Activated CD4-positive, alpha-beta T cell treated with anti-CD3 and anti-CD28 coated beads for 36 hours (primary cell): Measurements from ENCODE around the gene OBSCN. TPM values are rescaled to one million over a fixed set of nuclear protein-coding genes. Genes with fewer than 3 reads are reported as not detected.

Source experiments
- ATAC-seq: fragments of 200-7000 bp; cut with Tn5 transposase; one replicate; pipeline ENCODE4 v1.10.0; 2021; ENCODE audit warnings: mild to moderate bottlenecking, moderate library complexity
- CTCF ChIA-PET: fragments of 350-600 bp; sonication (Branson Sonifier 250); formaldehyde crosslinking; loops from one replicate; lab custom pipeline; 2021; ENCODE audit warnings: antibody characterized with exemption; lab: Charles Lee
- POLR2A ChIA-PET: fragments of 350-600 bp; sonication (Branson Sonifier 250); formaldehyde crosslinking; loops from one replicate; lab custom pipeline; 2021; ENCODE audit warnings: antibody characterized with exemption, inconsistent platforms; lab: Charles Lee
- DNase-seq: peaks from one replicate; pipeline ENCODE4 v3.0.0-alpha.2; 2020
- H3K27ac Mint-ChIP-seq: one replicate; pipeline ENCODE4 v1.8.0; 2021; ENCODE audit warnings: mixed read lengths
- H3K27me3 Mint-ChIP-seq: one replicate; pipeline ENCODE4 v1.8.0; 2021; ENCODE audit warnings: mixed read lengths
- H3K36me3 Mint-ChIP-seq: one replicate; pipeline ENCODE4 v1.8.0; 2021; ENCODE audit warnings: low read depth, mixed read lengths
- H3K4me1 Mint-ChIP-seq: one replicate; pipeline ENCODE4 v1.8.0; 2021; ENCODE audit warnings: mixed read lengths
- H3K4me3 Mint-ChIP-seq: one replicate; pipeline ENCODE4 v1.8.0; 2021; ENCODE audit warnings: mild to moderate bottlenecking, moderate library complexity, mixed read lengths
- H3K9me3 Mint-ChIP-seq: one replicate; pipeline ENCODE4 v1.8.0; 2021; ENCODE audit warnings: low read depth, mixed read lengths
- intact Hi-C, 2 experiments: fragments of 100-400 bp; cut with DNase I in 1 of 2; cut with micrococcal nuclease in 1 of 2; formaldehyde crosslinking; loops; one replicate each; pipeline versions ENCODE4 v1.14.2 to v1.15.1; 2022 to 2024; cut with DNase I, micrococcal nuclease
- total RNA-seq, 2 experiments: library from RNA; stranded (reverse); gene quantifications; one replicate each; pipeline ENCODE4 v1.2.3, GENCODE V29; 2021

OBSCN gene
- total RNA-seq, 2 experiments from 2014 or later: 20.0 to 20.5 TPM

DNA sequence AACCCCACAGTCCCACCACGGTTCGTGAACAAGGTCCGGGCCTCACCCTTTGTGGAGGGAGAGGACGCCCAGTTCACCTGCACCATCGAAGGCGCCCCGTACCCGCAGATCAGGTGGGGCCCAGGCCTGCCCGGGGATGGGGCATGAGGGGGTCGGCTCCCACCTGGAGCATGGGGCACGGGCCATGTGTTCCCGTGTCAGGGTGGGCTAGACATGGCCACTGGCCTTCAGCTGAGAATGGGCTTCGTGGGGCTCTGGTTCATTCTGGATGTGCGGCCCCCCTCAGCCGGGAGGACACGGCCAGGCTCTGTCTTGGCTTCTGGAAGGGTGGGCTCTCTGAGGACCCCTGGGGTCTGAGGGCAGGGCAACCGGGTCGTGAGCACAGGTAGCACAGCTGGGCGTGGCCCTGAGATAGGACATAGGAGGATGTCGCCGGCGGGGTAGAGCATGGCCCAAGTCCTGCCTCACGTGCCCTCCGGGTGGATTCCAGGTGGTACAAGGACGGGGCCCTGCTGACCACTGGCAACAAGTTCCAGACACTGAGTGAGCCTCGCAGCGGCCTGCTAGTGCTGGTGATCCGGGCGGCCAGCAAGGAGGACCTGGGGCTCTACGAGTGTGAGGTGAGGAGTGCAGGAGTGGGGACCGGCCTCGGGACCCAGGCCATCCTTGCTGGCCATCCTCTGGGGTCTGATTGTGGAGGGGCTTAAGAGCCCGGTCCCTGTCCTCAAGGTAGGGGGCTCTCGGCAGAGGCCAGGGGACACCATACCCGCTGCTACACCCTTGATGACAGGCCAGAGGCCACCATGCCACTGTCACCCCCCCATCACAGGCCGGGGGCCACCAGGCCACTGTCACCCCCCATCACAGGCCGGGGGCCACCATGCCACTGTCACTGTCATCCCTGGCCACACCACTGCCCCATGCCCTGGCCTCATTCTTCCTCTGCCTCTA is 143.3 kb downstream of the OBSCN start:
- ChIA-PET POLR2A (no interaction called here), CTCF (no interaction called here)

DNA sequence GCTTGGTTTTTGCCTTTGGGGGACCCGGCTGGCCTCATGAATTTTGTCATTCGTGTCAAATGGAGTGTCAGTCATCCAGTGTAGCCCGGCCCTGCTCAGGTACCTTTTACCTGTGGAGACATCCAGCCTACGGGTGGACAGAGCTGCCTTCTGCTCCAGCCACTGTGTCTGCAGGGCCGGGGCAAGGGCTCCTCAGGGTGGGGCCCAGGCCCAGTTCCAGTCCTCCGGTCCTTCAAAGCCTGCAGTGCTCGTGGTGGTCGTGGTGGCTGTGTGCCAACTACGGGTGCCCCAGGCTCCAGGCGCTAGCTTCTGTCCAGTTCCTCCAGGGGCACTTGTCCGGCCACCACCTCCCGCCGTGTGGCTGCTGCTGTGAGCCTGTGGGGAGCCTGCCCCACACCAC is 144.0 kb downstream of the OBSCN start:
- no peak overlapping the region for H3K27ac Mint-ChIP-seq
- H3K4me3 Mint-ChIP-seq: no peak overlapping the region
- no peaks in the 10 kb centered on the region for H3K36me3 Mint-ChIP-seq
- intact Hi-C loops: no loop called here
- H3K4me1 Mint-ChIP-seq: no peaks in the 10 kb centered on the region
- H3K27me3 Mint-ChIP-seq: no peaks in the 10 kb centered on the region
- no peak for ATAC-seq
- POLR2A ChIA-PET: no interaction called here
- no peak for DNase-seq
- CTCF ChIA-PET: no interaction called here
- H3K9me3 Mint-ChIP-seq: no peaks in the 10 kb centered on the region

More for the DNA sequence above, 143.3 kb downstream of the OBSCN start:
- H3K27me3 Mint-ChIP-seq: no peaks in the 10 kb centered on the region
- H3K36me3 Mint-ChIP-seq: no peaks in the 10 kb centered on the region
- no peaks in the 10 kb centered on the region for H3K9me3 Mint-ChIP-seq
- H3K27ac Mint-ChIP-seq: no peak overlapping the region
- ATAC-seq (no peak), DNase-seq (no peak)
- intact Hi-C loops: no loop called here
- no peaks in the 10 kb centered on the region for H3K4me1 Mint-ChIP-seq
- no peak overlapping the region for H3K4me3 Mint-ChIP-seq

DNA sequence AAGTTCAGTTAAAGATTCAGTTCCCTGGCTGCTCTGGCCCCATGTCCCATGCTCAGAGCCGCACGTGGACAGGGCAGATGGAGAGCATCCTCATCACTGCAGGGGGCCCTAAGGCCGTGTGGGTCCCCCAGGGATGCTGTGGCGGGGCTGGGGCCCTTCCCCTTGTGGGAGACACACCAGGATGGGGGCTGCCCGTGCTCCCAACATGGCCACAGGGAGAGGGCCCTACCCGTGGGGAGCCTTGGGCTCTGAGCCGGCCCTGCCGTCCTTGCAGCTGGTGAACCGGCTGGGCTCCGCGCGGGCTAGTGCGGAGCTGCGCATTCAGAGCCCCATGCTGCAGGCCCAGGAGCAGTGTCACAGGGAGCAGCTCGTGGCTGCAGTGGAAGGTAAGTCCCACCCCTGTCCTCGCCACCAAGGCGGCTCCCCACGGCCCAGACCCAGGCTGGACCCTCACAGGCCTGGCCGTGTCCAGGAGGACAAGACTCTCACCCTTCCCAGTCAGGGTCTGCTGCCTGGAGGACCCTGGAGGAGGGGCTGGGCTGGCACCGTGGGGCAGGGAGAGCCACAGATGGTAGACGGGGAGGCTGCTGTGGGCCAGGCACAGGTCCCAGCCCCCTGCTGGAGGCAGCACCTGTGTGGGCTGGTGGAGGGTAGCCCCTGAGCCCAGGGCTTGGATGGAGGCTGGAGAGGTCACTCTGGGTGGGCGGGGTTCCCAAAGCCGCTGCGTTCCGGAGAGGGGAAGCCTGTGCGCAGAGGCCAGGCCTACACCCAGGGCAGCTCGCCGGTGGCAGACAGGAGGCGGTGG is 145.0 kb downstream of the OBSCN start:
- H3K36me3 Mint-ChIP-seq: no peaks in the 10 kb centered on the region
- no peak for ATAC-seq
- H3K9me3 Mint-ChIP-seq: no peaks in the 10 kb centered on the region
- H3K4me3 Mint-ChIP-seq: no peak overlapping the region
- intact Hi-C loops: no loop called here
- no peak overlapping the region for H3K27ac Mint-ChIP-seq
- H3K27me3 Mint-ChIP-seq: no peaks in the 10 kb centered on the region
- no peak for DNase-seq
- H3K4me1 Mint-ChIP-seq: no peaks in the 10 kb centered on the region
- POLR2A ChIA-PET: interaction anchor here (0.6 kb wide), 1 partner anchor 112 kb away, joined by 3 read pairs; no protein-coding TSS in a partner anchor
- CTCF ChIA-PET: no interaction called here

DNA sequence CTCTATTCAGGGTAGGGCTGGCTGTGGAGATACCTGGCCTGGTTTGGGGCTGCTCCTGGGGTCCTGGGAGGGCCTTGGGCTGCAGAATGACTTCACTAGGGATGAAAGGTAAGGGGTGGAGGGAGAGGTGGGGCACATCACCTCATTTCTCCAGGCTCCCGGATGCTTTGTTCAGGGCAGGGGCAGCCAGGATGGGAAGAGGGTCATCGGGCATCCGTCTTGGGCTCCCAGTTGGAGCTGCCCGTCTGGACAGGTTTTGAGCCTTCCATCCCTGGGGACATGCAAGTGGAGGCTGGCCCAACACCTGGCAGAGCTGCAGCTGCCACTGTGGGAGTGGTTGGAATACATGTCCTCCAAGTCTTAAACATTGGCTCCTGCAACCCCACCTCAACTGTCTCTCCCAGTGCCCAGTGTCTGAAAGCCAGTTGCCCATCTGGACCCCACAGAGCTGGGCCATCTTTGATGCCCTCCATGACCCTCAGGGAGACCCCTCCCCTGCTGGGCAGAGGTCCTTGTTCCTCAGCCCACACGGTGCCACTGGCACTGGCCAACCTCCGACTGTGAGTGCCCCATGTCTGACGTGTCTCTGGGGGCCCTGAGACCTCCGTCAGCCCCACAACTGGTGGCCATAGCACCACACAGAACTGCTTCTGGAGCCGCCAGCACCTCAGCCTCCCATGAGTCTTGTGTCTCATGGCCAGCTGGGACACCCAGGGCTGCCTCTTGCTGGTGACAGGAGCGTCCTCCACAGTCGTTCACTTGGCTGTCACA is 145.9 kb downstream of the OBSCN start:
- DNase-seq (no peak), ATAC-seq (no peak)
- CTCF ChIA-PET: no interaction called here
- no peaks in the 10 kb centered on the region for H3K36me3 Mint-ChIP-seq
- intact Hi-C loops: no loop called here
- H3K4me1 Mint-ChIP-seq: no peaks in the 10 kb centered on the region
- H3K4me3 Mint-ChIP-seq: no peak overlapping the region
- H3K27me3 Mint-ChIP-seq: no peaks in the 10 kb centered on the region
- no peaks in the 10 kb centered on the region for H3K9me3 Mint-ChIP-seq
- POLR2A ChIA-PET: no interaction called here
- H3K27ac Mint-ChIP-seq: no peak overlapping the region

DNA sequence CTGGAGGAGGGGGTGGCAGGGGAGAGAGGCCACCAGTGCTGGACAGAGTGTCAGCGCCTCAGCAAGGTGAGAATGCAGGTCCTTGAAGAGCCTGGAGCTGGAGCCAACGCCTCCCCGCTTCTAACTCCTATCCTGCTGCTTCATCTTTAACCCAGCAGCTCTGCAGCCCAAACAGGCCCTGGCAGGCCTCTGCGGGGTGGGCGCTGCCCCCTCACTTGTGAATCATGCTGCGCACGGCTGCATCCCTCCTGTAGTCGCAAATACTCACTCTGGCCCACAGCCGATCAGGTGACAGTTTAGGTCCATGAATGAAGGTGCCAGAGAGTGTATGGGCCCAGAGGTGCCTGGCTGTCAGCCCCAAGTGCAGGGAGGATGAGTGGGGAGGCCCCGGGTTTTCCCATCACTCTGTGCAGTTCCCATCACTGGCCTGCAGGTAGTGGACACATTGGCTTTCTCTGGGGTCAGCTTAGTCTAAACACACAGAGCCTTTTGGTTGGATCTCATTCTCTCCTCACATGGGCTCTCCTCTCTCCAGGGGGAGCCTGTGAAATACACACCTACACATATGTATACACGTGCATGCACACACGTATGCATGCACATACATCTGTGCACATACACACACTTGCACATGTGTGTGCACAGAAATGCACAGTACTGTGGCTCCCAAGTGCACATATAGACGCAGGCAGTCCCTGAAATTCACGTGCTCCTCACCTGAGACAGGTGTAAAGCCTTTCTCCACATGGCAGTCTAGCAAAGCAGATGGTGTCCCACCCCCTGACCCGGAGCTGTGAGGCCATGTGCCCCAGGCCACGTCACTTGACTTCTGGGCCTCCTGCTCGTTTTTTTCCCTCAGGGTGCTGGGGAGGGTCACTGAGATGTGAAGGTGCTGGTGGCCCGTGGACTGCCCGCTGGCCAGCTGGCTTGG is 146.8 kb downstream of the OBSCN start:
- Mint-ChIP-seq H3K27ac (no peak overlapping the region), H3K4me3 (no peak overlapping the region), H3K9me3 (no peaks in the 10 kb centered on the region), H3K27me3 (no peaks in the 10 kb centered on the region), H3K36me3 (no peaks in the 10 kb centered on the region), H3K4me1 (no peaks in the 10 kb centered on the region)
- POLR2A ChIA-PET: no interaction called here
- intact Hi-C loops: no loop called here
- CTCF ChIA-PET: no interaction called here
- ATAC-seq: no peak
- no peak for DNase-seq

DNA sequence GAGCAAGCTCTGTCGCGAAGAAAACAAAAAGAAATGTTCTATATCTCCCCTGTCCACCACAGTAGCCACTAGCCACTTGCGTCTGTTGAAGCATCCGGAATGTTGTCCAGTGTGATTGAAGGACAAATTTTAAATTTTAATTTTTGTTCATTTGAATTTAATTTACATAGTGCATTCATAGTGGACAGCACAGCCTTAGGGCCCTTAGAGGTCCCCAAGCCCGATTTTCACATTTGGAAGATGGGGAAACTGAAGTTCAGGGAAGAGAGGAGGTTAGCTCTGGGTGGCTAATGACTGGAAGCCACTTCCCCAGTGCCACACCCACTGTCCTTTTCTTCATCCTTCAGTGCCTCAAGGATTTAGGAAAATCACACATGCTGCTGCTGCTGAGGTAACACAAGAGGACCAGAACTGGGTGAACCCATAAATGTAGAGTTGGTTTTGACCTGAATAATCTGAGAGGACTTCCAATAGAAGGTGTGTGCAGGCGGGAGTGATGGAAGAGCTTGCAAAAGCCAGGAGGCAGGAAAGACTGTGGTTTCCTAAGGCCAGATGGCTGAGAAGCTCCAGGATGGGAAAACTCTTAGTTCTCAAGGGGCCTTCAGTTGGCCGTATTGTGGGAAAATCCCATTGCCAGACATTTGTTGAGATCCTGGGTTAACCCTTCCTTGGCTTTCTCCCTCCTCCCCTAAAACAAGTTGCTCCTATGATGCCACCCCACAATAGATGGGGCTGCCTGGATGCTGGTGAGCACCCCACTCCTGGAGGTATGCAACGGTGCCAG is 149.2 kb downstream of the OBSCN start:
- intact Hi-C loops: no loop called here
- Mint-ChIP-seq H3K9me3 (no peaks in the 10 kb centered on the region), H3K4me3 (no peak overlapping the region), H3K36me3 (no peaks in the 10 kb centered on the region), H3K4me1 (no peaks in the 10 kb centered on the region), H3K27me3 (no peaks in the 10 kb centered on the region), H3K27ac (no peak overlapping the region)
- DNase-seq (no peak), ATAC-seq (no peak)
- ChIA-PET POLR2A (interaction anchor here (0.7 kb wide), 1 partner anchor 45 kb away, joined by 3 read pairs; no protein-coding TSS in a partner anchor), CTCF (no interaction called here)

DNA sequence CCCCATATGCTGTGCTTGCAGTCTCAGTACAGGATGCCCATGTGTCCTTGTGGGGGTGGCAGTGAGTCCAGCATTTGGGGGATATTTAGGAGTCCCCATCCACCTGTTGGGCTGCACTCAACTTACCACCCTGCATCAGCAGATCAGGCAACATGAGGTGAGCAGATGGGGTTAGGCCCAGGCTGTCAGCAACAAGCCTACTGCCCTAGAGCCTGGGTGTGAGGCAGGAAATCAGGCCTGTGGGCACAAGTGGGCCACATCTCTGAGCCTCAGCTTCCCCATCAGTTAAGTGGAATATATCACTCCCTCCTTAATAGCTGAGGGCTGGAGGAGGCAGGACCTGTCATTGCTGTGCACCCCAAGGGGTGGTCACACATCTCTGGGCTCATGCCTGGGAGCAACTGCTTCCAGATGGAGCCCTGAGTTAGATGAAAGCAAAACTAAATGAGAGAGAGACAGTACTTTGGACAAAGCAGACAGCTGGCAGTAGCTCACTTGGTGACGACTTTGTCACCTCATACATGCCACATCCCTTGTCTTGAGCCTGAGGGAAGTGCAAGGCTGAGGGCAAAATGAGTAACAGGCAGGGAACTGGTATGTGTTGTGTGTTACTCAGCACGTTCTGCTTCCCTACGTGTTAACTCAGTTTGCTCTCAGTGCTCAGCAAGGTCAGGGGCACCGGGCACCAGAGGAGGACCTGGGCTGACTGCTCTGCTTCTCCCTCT is 150.4 kb downstream of the OBSCN start:
- Mint-ChIP-seq H3K27ac (peak overlapping the region; percentile 53), H3K4me1 (no peaks in the 10 kb centered on the region), H3K36me3 (no peaks in the 10 kb centered on the region), H3K4me3 (no peak overlapping the region), H3K9me3 (no peaks in the 10 kb centered on the region), H3K27me3 (no peaks in the 10 kb centered on the region)
- ATAC-seq (peak; percentile 78), DNase-seq (peak; percentile 18)
- ChIA-PET POLR2A (no interaction called here), CTCF (no interaction called here)
- intact Hi-C loops: no loop called here

DNA sequence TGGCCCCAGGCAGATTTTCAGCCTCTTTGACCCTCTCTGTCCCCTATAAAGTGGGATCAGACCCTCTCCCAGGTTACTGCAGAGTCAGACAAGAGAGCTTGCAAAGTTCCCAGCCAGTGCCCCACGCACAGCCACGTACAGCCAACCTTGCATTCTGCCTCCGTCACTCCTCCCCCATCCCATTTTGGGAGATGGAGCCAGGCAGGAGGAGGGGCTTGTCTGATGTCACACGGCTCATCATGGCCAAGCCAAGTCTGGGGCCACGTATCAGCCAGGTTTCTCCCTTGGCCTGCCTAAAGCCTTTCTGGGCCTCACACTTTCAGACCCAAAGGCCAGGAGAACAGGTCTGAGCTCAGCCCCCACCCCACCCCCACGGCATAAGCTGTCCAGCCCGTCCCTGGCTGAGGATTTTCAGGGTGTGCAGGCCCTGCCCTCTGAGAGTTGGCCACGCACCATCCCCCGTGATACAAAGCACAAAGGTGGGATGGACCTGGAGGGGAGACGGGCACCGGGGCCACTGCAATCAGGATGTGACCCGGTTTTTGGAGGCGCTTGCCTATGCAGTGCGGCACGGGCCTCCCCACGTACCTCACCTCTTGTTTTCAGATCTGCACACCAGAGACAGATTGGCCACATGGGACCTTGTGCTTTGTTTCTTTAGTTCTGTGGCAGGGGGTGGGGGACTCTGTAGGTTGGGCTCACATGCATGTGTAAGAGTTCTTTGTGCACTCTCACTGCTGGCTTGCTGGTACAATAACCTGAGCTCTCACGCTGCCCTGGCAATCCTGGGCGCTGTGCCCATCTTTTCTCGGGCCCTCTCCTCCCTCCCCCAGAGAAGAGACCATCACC is 151.1 kb downstream of the OBSCN start:
- Mint-ChIP-seq H3K36me3 (no peaks in the 10 kb centered on the region), H3K4me3 (no peak overlapping the region), H3K4me1 (no peaks in the 10 kb centered on the region), H3K27me3 (no peaks in the 10 kb centered on the region), H3K9me3 (no peaks in the 10 kb centered on the region), H3K27ac (no peak overlapping the region)
- POLR2A ChIA-PET: interaction anchor here (0.6 kb wide), 1 partner anchor 398 kb away, joined by 3 read pairs; no protein-coding TSS in a partner anchor
- intact Hi-C loops: no loop called here
- CTCF ChIA-PET: interaction anchor here (0.6 kb wide), 2 partner anchors 80 to 114 kb away, joined by 3 read pairs; no protein-coding TSS in a partner anchor
- ATAC-seq (no peak), DNase-seq (no peak)
